Activated T-helper 1 cell treated with anti-CD3 and anti-CD28 coated beads, Interleukin-12 subunit alpha, Interleukin-12 subunit beta, Interleukin-2, Interleukin-4 antibody, amounts not matched to agents 30 ng/mL and 10 ng/mL and 1 ng/mL, durations not matched to agents 14 hours and 24 hours and 36 hours (primary cell): ENCODE results near the gene SUMO3. TPM values are rescaled to one million over a fixed set of nuclear protein-coding genes. Genes with fewer than 3 reads are reported as not detected.

Experiments used
- DNase-seq: peaks from one replicate; pipeline ENCODE4 v3.0.0; 2021; ENCODE audit warnings: low spot score
- H3K27ac Mint-ChIP-seq: one replicate; pipeline ENCODE4 v1.8.0; 2021; ENCODE audit warnings: mild to moderate bottlenecking, mixed read lengths
- H3K27me3 Mint-ChIP-seq: one replicate; pipeline ENCODE4 v1.8.0; 2022; ENCODE audit warnings: mild to moderate bottlenecking, moderate library complexity, mixed read lengths; ENCODE audit not compliant: insufficient read depth
- H3K36me3 Mint-ChIP-seq: one replicate; pipeline ENCODE4 v1.8.0; 2021; ENCODE audit warnings: low read depth, mixed read lengths
- H3K4me1 Mint-ChIP-seq: one replicate; pipeline ENCODE4 v1.8.0; 2021; ENCODE audit warnings: low read depth, mixed read lengths
- H3K4me3 Mint-ChIP-seq: one replicate; pipeline ENCODE4 v1.8.0; 2021; ENCODE audit warnings: mild to moderate bottlenecking, moderate library complexity, mixed read lengths
- H3K9me3 Mint-ChIP-seq: one replicate; pipeline ENCODE4 v1.8.0; 2021; ENCODE audit warnings: mixed read lengths
- intact Hi-C: fragments of 100-400 bp; cut with micrococcal nuclease; formaldehyde crosslinking; loops from one replicate; pipeline ENCODE4 v1.15.1; 2024
- total RNA-seq: library from RNA; stranded (reverse); gene quantifications from 2 replicates; pipeline ENCODE4 v1.2.3, GENCODE V29; 2022

Gene SUMO3
- total RNA-seq, 1 donor from 2014 or later: 86.9 TPM

DNA sequence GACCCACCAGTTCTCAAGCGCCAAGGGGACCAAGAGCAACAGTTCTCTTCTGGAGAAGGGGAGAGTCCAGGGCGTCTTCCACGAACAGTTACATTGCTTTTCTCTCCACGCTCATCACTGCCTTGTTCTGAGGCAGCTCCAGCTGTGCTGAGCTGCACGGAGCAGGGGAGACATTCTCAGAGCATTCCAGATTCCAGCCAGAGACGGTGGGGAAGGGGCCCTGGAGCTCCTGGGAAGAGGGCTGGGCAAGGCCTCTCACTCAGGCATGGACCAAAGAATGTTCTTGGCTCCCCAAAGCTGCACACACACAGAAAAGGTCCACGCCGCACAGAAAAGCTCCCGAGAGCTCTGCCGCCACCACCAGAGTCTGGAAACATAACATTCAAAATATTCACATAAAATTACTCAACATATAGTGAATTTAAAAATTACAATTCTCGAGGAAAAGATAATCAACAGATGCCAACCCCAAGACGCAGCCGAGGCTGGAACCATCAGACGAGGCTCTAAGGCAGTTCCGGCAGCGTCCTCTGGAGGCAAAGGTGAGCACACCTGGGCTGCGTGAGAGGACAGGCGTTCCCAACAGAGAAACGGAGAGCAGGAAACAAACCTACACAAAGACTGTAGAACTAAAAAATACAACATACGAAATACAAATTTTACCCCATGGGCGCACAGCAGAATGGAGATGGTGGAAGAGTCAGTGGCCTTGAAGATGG lies 56.7 kb downstream of the SUMO3 start:
- no peak for DNase-seq
- H3K4me3 Mint-ChIP-seq: no peak overlapping the region
- no peaks in the 10 kb centered on the region for H3K36me3 Mint-ChIP-seq
- H3K27ac Mint-ChIP-seq: no peak overlapping the region
- no peaks in the 10 kb centered on the region for H3K9me3 Mint-ChIP-seq
- no peaks in the 10 kb centered on the region for H3K27me3 Mint-ChIP-seq
- H3K4me1 Mint-ChIP-seq: peaks cover 18% of the 10 kb centered on the region
- intact Hi-C loops: no loop called here

DNA sequence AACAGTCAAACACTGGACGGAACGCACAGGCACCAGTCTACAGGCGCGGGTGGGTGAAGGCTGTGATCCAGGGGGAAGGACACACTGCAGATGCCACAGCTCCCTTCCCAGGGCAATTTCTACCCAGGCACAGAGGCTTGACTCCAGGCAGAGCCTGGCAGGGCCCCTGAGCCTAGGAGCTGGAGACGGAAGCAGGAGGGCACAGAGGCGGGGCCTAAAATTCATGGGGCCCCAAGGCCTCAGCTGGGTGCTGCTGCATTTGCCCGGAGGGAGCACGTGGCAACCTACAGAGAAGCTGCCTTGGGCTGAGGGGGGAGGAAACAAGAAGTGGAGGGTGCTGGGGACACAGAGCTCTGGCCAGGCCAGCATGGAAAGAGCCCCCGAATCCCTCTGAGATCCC lies 57.5 kb downstream of the SUMO3 start:
- H3K4me1 Mint-ChIP-seq: peaks cover 10% of the 10 kb centered on the region
- intact Hi-C loops: no loop called here
- DNase-seq: no peak
- no peak overlapping the region for H3K4me3 Mint-ChIP-seq
- no peak overlapping the region for H3K27ac Mint-ChIP-seq
- H3K27me3 Mint-ChIP-seq: no peaks in the 10 kb centered on the region
- no peaks in the 10 kb centered on the region for H3K36me3 Mint-ChIP-seq
- H3K9me3 Mint-ChIP-seq: no peaks in the 10 kb centered on the region

DNA sequence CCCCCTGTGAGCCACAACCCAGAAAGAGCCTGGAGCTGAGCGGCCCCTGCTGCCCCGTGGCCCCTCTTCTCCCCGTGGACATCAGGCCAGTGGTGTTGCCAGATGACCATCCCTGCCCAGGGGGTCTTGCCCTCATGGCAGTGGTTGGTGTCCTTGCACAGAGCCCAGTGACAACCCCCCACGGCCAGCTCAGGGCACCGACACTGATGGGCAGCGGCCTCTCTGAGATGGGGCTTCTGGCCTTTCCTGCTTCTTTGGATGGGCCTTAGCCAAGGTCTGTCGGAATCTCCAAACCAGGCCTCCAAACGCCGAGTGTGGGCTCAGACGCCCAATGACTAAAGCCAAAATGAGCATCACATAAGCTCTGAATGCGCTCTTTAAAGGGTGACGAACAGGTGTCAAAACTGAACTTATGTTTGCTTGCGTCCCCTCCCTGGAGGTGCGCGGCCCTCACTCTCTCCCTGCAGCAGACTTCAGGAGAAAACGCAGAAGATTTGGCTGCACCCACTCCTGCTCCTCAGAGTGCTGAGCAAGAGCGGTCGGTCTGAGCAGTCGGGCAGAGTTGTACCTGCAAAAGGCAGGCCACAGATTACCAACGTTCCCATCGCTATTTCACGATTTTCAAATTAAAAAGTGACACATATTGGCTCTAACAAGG lies 58.1 kb downstream of the SUMO3 start:
- intact Hi-C loops: no loop called here

DNA sequence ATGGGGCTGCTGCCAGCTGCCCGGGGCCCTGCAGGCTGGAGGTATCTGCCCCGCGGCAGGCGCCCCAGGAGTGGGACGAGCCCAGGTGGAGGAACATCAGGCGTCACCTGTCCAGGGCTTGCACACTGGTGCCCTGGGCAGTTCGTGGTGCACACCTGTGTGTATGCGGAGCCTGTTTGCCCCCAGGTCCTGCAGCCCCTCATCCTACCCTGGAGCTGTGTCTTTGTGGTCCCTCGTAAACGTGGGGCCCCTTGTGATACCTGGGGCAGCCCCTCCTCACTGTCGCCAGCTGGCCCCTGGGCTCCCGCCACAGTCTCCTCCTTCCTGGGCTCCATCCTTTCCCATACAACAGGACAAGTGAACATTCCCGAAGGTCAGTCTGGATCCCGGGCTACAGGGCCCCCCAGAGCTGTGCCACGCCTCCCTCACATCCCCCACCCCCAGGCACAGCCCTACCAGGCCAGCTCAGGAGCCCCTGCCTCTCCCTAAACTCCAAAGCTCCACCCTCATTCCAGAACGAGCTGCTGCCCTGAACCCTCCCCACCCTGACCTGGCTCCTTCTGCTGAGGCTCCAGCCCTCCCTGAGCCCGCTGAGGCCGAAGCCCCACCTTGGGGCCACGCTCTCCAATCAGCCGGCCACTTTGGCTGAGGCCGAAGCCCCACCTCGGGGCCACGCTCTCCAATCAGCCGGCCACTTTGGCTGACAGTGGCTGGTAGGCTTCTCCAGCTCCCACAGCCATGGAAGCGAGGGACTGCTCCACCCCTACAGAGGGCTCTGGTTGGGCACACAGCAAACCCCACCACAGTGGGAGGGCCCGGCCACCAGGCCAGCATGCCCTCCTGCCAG lies 58.9 kb downstream of the SUMO3 start:
- H3K4me1 Mint-ChIP-seq: peaks cover 5% of the 10 kb centered on the region
- H3K9me3 Mint-ChIP-seq: no peaks in the 10 kb centered on the region
- no peak overlapping the region for H3K27ac Mint-ChIP-seq
- no peaks in the 10 kb centered on the region for H3K27me3 Mint-ChIP-seq
- H3K4me3 Mint-ChIP-seq: no peak overlapping the region
- DNase-seq: no peak
- H3K36me3 Mint-ChIP-seq: no peaks in the 10 kb centered on the region
- intact Hi-C loops: no loop called here

More for the DNA sequence above, 58.1 kb downstream of the SUMO3 start:
- Mint-ChIP-seq H3K36me3 (no peaks in the 10 kb centered on the region), H3K4me1 (peaks cover 5% of the 10 kb centered on the region), H3K27ac (no peak overlapping the region), H3K27me3 (no peaks in the 10 kb centered on the region), H3K9me3 (no peaks in the 10 kb centered on the region), H3K4me3 (no peak overlapping the region)
- no peak for DNase-seq

DNA sequence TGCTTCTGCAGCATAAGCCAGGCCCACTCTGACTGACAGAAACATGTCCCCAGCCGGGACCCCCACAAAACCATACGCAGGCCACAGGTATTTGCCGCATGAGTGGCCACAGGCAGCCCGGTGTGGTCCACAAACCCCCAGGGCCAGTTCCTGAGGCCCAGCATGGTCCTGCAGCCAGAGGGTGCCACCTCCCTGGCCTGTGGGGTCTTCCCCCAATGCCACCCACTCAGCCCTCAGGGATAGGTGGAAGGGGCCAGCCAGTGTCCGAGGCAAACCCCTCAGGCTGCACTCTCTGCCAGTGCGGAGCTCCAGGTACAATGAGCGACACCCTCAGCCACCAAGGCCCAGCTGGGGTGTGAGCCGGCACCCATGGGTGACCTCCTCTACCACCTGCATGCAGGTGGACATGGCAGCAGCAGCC lies 59.7 kb downstream of the SUMO3 start:
- Mint-ChIP-seq H3K27ac (no peak overlapping the region), H3K9me3 (no peaks in the 10 kb centered on the region), H3K4me1 (peaks cover 5% of the 10 kb centered on the region), H3K27me3 (no peaks in the 10 kb centered on the region), H3K4me3 (no peak overlapping the region), H3K36me3 (no peaks in the 10 kb centered on the region)
- DNase-seq: no peak
- intact Hi-C loops: no loop called here

DNA sequence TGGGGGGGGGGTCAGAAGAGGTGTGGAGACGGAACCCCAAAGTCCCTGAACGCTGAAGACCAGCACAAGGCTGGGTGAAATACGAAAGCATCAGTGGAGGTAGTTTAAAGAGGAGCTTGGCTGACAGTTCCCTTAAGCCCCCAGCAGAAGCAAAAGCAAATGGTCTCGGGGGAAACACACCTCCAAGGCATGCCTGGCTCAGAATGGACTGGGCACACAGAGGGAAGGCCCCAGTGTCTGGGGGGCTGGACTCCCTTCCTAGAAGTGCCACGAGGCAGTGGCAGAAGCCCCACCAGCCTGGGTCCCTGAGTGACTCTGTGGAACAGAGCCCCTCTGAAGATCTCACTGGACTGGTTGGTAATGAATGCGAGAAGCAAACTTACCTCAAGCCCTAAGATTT lies 60.1 kb downstream of the SUMO3 start:
- no peaks in the 10 kb centered on the region for H3K27me3 Mint-ChIP-seq

DNA sequence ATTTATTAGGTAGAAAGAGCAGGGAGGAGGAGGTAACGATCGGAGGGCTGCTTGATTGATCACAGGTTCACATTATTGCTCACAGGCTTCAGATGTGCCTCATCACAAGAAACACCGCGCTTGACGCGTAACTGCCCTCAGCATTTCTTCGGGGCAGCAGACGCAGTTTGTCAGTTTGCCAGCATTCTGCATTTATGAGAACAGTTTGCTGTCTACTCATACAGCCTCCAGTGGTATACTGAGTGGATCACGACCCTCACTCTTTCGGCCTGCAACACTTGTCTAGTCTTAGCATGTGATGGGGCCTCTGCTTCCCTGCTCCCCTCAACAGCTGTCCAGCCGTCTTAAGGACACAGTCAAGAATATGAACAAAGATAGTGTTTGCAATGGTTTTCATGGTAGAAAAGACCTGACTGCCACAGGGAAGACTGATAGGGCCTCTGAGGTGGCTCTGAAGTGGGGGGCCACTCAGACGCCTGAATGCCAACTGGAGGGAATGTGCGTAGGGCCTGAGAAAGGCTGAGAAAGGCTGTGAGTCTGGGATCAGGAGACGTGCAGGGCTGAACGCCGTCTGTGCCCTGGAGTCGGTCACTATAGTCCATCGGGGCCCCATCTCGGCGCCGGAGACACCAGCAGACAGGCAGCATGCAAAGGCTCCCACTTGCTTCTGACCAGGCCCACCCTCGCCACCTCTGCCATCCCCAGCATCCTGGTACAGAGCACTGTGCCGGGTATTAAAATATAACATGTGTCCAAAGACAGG lies 61.3 kb downstream of the SUMO3 start:
- intact Hi-C loops: no loop called here
- H3K4me3 Mint-ChIP-seq: no peak overlapping the region
- DNase-seq: no peak
- no peaks in the 10 kb centered on the region for H3K9me3 Mint-ChIP-seq
- H3K36me3 Mint-ChIP-seq: no peaks in the 10 kb centered on the region
- peaks cover 4% of the 10 kb centered on the region for H3K4me1 Mint-ChIP-seq
- no peaks in the 10 kb centered on the region for H3K27me3 Mint-ChIP-seq
- H3K27ac Mint-ChIP-seq: no peak overlapping the region

More for the DNA sequence above, 60.1 kb downstream of the SUMO3 start:
- Mint-ChIP-seq H3K27ac (no peak overlapping the region), H3K4me1 (peaks cover 5% of the 10 kb centered on the region), H3K36me3 (no peaks in the 10 kb centered on the region), H3K9me3 (no peaks in the 10 kb centered on the region), H3K4me3 (no peak overlapping the region)
- intact Hi-C loops: no loop called here
- DNase-seq: no peak

Other genes with a start within 250 kb of the SUMO3 start
- not detected in 2 replicates for gene KRTAP10-4, start 244.3 kb downstream of the SUMO3 start, total RNA-seq
- gene KRTAP10-5, start 237.5 kb downstream of the SUMO3 start, total RNA-seq: not detected in 2 replicates
- gene KRTAP10-6, start 225.6 kb downstream of the SUMO3 start, total RNA-seq: not detected in 2 replicates
- not detected in 2 replicates for gene KRTAP10-7, start 217.5 kb downstream of the SUMO3 start, total RNA-seq
- gene KRTAP10-8, start 206.0 kb downstream of the SUMO3 start, total RNA-seq: not detected in 2 replicates
- not detected in 2 replicates for gene KRTAP10-9, start 191.0 kb downstream of the SUMO3 start, total RNA-seq
- gene KRTAP10-10, start 180.7 kb downstream of the SUMO3 start, total RNA-seq: not detected in 2 replicates
- gene KRTAP10-11, start 171.6 kb downstream of the SUMO3 start, total RNA-seq: not detected in 2 replicates
- not detected in 2 replicates for gene KRTAP12-4, start 163.4 kb downstream of the SUMO3 start, total RNA-seq
- gene KRTAP12-3, start 160.1 kb downstream of the SUMO3 start, total RNA-seq: not detected in 2 replicates
- not detected in 2 replicates for gene KRTAP12-2, start 151.1 kb downstream of the SUMO3 start, total RNA-seq
- not detected in 2 replicates for gene KRTAP12-1, start 135.9 kb downstream of the SUMO3 start, total RNA-seq
- not detected in 2 replicates for gene KRTAP10-12, start 120.9 kb downstream of the SUMO3 start, total RNA-seq
- not detected in 2 replicates for gene TSPEAR, start 106.5 kb downstream of the SUMO3 start, total RNA-seq
- 137 and 151 TPM in 2 replicates for gene UBE2G2, start 16.2 kb downstream of the SUMO3 start, total RNA-seq
- 46.7 and 48.7 TPM in 2 replicates for gene PTTG1IP, start 55.6 kb upstream of the SUMO3 start, total RNA-seq
- 292 and 294 TPM in 2 replicates for gene ITGB2, start 102.8 kb upstream of the SUMO3 start, total RNA-seq
- gene SLX9, start 122.0 kb upstream of the SUMO3 start, total RNA-seq: 83.4 and 84.7 TPM in 2 replicates